Diencephalon (tissue), 1 donor: ENCODE measurements around the gene SLC10A4. TPM values are rescaled to one million over a fixed set of nuclear protein-coding genes. Genes with fewer than 3 reads are reported as not detected.

Experiments used
- total RNA-seq: library from RNA; depleted of rRNA; stranded (reverse); fragments of >200 nt; gene quantifications from one replicate; pipeline ENCODE4 v1.2.3, GENCODE V29; 2014

SLC10A4 gene, protein sequence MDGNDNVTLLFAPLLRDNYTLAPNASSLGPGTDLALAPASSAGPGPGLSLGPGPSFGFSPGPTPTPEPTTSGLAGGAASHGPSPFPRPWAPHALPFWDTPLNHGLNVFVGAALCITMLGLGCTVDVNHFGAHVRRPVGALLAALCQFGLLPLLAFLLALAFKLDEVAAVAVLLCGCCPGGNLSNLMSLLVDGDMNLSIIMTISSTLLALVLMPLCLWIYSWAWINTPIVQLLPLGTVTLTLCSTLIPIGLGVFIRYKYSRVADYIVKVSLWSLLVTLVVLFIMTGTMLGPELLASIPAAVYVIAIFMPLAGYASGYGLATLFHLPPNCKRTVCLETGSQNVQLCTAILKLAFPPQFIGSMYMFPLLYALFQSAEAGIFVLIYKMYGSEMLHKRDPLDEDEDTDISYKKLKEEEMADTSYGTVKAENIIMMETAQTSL
- total RNA-seq: 10.1 TPM

DNA sequence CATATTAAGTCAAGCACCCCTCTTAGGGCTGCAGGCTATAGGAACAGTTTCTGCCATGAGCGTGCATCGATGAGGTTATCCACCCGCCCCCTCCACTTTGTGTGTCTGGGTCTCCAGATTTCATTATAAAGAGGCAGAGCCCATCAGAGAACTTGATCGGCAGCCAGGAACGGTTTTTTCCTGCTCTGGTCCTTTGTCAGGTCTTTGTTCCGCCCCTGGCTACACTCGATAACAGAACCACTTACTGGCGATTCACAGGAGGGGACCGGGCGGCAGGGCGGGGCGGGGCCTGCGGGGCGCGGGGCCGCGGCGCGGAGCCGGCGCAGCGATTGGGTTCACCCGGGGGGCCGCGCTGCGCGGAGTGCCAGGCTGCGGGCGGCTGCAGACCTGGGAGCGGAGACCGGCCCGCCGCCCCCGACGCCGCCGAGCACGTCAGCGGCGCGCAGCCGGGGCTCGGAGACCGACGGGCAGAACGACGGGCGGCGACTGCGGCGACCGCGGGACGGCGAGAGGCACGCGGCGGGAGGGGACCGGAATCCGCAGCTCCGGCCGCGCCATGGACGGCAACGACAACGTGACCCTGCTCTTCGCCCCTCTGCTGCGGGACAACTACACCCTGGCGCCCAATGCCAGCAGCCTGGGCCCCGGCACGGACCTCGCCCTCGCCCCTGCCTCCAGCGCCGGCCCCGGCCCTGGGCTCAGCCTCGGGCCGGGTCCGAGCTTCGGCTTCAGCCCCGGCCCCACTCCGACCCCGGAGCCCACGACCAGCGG is at the start of gene SLC10A4:
TSS of gene SLC10A4 (plus strand) at position 338 of the 771 bp plus-strand sequence. CDS start at position 557, 219 bp downstream.

DNA sequence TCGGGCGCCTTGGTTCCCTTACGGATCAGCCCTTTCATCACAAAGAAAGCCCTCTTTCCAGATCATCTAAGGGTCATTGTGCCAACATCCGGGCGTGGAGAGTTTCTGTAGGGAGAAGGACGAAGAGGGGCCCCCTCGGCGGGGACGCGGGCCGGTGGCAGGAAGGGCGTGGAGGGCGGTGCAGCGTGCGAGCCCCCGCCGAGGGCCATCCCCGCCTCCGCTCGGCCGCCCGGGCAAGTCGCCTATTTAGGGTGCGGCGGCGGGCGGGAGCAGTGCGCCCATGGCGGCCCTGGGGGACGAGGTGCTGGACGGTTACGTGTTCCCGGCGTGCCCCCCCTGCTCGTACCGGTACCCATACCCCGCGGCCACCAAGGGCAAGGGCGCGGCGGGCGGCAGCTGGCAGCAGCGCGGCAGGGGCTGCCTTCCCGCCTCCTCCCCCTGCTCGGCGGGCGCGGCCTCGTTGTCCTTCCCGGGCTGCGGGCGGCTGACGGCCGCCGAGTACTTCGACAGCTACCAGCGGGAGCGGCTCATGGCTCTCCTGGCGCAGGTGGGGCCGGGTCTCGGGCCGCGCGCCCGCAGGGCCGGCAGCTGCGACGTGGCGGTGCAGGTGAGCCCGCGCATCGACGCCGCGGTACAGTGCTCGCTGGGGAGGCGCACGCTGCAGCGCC is 7.0 kb downstream of the SLC10A4 start, which contains the start of gene ZAR1:
TSS of gene ZAR1 (plus strand) at position 241 of the 668 bp plus-strand sequence. CDS start at position 281, 40 bp downstream.

Other genes with a start within 250 kb of the SLC10A4 start
- 1.2 TPM for gene TEC, start 213.5 kb upstream of the SLC10A4 start, total RNA-seq
- gene SLAIN2, start 141.8 kb upstream of the SLC10A4 start, total RNA-seq: 176 TPM
- 0.23 TPM for gene ZAR1, start 6.9 kb downstream of the SLC10A4 start, total RNA-seq